Stimulated activated CD4-positive, alpha-beta T cell treated with anti-CD3 and anti-CD28 coated beads, Interleukin-1b, Interleukin-23, amount 100 ng/mL, for 4 hours (primary cell): ENCODE measurements around the gene AFTPH.

Experiments used
- DNase-seq, 2 donors: peaks; one replicate each; pipeline ENCODE4 v3.0.0-alpha.2; 2020; ENCODE audit warnings: low read depth in 2 of 2

Gene AFTPH

GRCh38 chr2:64632835-64633819, 109.0 kb downstream of the AFTPH start:
- DNase-seq, result no peak

- DNase-seq, result no peak
Observed at GRCh38 chr2:64634345-64635267, 110.5 kb downstream of the AFTPH start.

- no peak for DNase-seq
Observed at GRCh38 chr2:64635976-64636911, 112.1 kb downstream of the AFTPH start.

- DNase-seq, result no peak
Observed at GRCh38 chr2:64637000-64637635, 113.0 kb downstream of the AFTPH start.

- DNase-seq, result no peak
Observed at GRCh38 chr2:64637931-64638330, 113.8 kb downstream of the AFTPH start.

GRCh38 chr2:64638502-64639120, 114.5 kb downstream of the AFTPH start:
- no peak for DNase-seq

- DNase-seq, result no peak
Observed at GRCh38 chr2:64639691-64640090, 115.6 kb downstream of the AFTPH start.

- no peak for DNase-seq
Observed at GRCh38 chr2:64640153-64641044, 116.3 kb downstream of the AFTPH start.

GRCh38 chr2:64641599-64641998, 117.5 kb downstream of the AFTPH start:
- no peak for DNase-seq
